HepG2 (cell line): Measurements from ENCODE around the gene ISY1. TPM values are rescaled to one million over a fixed set of nuclear protein-coding genes. Genes with fewer than 3 reads are reported as not detected.

ENCODE experiments used
- BHLHE40 ChIP-seq: IDR thresholded peaks from 2 replicates; pipeline ENCODE4 v1.6.1; 2011; ENCODE audit warnings: low read length, improper control_type of control experiment
- CSRNP2 ChIP-seq: sonication (generic); formaldehyde crosslinking; conservative IDR thresholded peaks from 2 replicates; pipeline ENCODE4 v1.8.0; 2022; ENCODE audit warnings: low read depth, missing genetic modification reagents
- FOXA3 ChIP-seq: IDR thresholded peaks from 2 replicates; pipeline ENCODE4 v1.6.1; 2016; ENCODE audit warnings: missing genetic modification reagents, missing compliant biosample characterization
- HOXD1 ChIP-seq: sonication (generic); formaldehyde crosslinking; IDR thresholded peaks from 2 replicates; pipeline ENCODE4 v1.5.0; 2020; ENCODE audit warnings: missing genetic modification reagents
- KLF12 ChIP-seq: sonication (generic); formaldehyde crosslinking; IDR thresholded peaks from 2 replicates; pipeline ENCODE4 v1.4.0; 2020; ENCODE audit warnings: missing genetic modification reagents, borderline replicate concordance
- MED8 ChIP-seq: sonication (generic); formaldehyde crosslinking; IDR thresholded peaks from 2 replicates; pipeline ENCODE4 v1.8.1; 2023; ENCODE audit warnings: mild to moderate bottlenecking, missing genetic modification reagents; ENCODE audit not compliant: insufficient replicate concordance
- MEIS1 ChIP-seq: sonication (generic); formaldehyde crosslinking; IDR thresholded peaks from 2 replicates; pipeline ENCODE4 v1.9.0; 2021; ENCODE audit warnings: mild to moderate bottlenecking, missing genetic modification reagents, moderate library complexity, borderline replicate concordance
- NFE2L1 ChIP-seq: sonication (generic); formaldehyde crosslinking; IDR thresholded peaks from 2 replicates; pipeline ENCODE4 v1.4.0; 2020; ENCODE audit warnings: missing genetic modification reagents, mild to moderate bottlenecking, borderline replicate concordance
- PAX8 ChIP-seq: sonication (generic); formaldehyde crosslinking; IDR thresholded peaks from 2 replicates; pipeline ENCODE4 v1.8.0; 2022; ENCODE audit warnings: mild to moderate bottlenecking, missing genetic modification reagents, borderline replicate concordance
- SAFB2 ChIP-seq: sonication (generic); formaldehyde crosslinking; IDR thresholded peaks from 2 replicates; pipeline ENCODE4 v1.5.1; 2020; ENCODE audit warnings: missing genetic modification reagents, low read depth, mild to moderate bottlenecking, borderline replicate concordance
- SALL1 ChIP-seq: sonication (generic); formaldehyde crosslinking; IDR thresholded peaks from 2 replicates; pipeline ENCODE4 v1.8.0; 2022; ENCODE audit warnings: mild to moderate bottlenecking, missing genetic modification reagents
- SKIL ChIP-seq: sonication (generic); formaldehyde crosslinking; IDR thresholded peaks from 2 replicates; pipeline ENCODE4 v1.8.0; 2022; ENCODE audit warnings: missing genetic modification reagents, mild to moderate bottlenecking, moderate library complexity, borderline replicate concordance
- SMC3 ChIP-seq: IDR thresholded peaks from 2 replicates; pipeline ENCODE4 v1.6.1; 2011; ENCODE audit warnings: low read length, improper control_type of control experiment
- TOE1 ChIP-seq: sonication (generic); formaldehyde crosslinking; IDR thresholded peaks from 2 replicates; pipeline ENCODE4 v1.4.0; 2020; ENCODE audit warnings: mild to moderate bottlenecking, missing genetic modification reagents
- ZNF558 ChIP-seq: sonication (generic); formaldehyde crosslinking; IDR thresholded peaks from 2 replicates; pipeline ENCODE4 v1.9.0; 2022; ENCODE audit warnings: mild to moderate bottlenecking, missing genetic modification reagents, borderline replicate concordance
- ZNF660 ChIP-seq: sonication (generic); formaldehyde crosslinking; IDR thresholded peaks from 2 replicates; pipeline ENCODE4 v1.5.1; 2020; ENCODE audit warnings: mild to moderate bottlenecking, low read depth, missing genetic modification reagents, borderline replicate concordance
- ZZZ3 ChIP-seq: sonication (generic); formaldehyde crosslinking; IDR thresholded peaks from 2 replicates; pipeline ENCODE4 v1.4.0; 2020; ENCODE audit warnings: missing genetic modification reagents, mild to moderate bottlenecking, borderline replicate concordance
- polyA plus RNA-seq, 8 experiments: library from polyadenylated mRNA; depleted of rRNA in 3 of 8; stranded (reverse) in 7 of 8; unstranded in 1 of 8; fragments of >200 nt; fragmentation: Illumina TruSeq in 4 of 8; extraction: Trizol in 4 of 8; gene quantifications; 2 replicates each; pipeline versions ENCODE4 v1.2.1 to v1.2.3, GENCODE V29; 2011 to 2016; ENCODE audit warnings: low read depth in 4 of 8, missing spikeins in 1 of 8, mixed read lengths in 1 of 8; ENCODE audit not compliant: insufficient read depth in 1 of 8
- total RNA-seq, 5 experiments: library from RNA; depleted of rRNA; stranded (reverse); fragments of >200 nt; fragmentation: Illumina TruSeq; extraction: Trizol; gene quantifications; 2 replicates each; pipeline ENCODE4 v1.2.3, GENCODE V29; 2016; ENCODE audit warnings: low read depth in 1 of 5
- TF ChIP-seq, protein P1 (sequence below): sonication (generic); formaldehyde crosslinking; IDR thresholded peaks from 2 replicates; pipeline ENCODE4 v1.4.0; 2020; ENCODE audit warnings: missing genetic modification reagents
- TF ChIP-seq, protein P2 (sequence below): sonication (generic); formaldehyde crosslinking; conservative IDR thresholded peaks from 2 replicates; pipeline ENCODE4 v1.5.0; 2020; ENCODE audit warnings: missing genetic modification reagents
- TF ChIP-seq, protein P3 (sequence below): sonication (generic); formaldehyde crosslinking; IDR thresholded peaks from 2 replicates; pipeline ENCODE4 v1.5.1; 2020; ENCODE audit warnings: missing genetic modification reagents, mild to moderate bottlenecking, borderline replicate concordance

The ISY1 gene
- total and polyA plus RNA-seq, 2 of the 13 experiments (the other 11 are each of a cell fraction or from before 2014, with no cell fraction given) = 21.0 to 39.1 TPM

DNA sequence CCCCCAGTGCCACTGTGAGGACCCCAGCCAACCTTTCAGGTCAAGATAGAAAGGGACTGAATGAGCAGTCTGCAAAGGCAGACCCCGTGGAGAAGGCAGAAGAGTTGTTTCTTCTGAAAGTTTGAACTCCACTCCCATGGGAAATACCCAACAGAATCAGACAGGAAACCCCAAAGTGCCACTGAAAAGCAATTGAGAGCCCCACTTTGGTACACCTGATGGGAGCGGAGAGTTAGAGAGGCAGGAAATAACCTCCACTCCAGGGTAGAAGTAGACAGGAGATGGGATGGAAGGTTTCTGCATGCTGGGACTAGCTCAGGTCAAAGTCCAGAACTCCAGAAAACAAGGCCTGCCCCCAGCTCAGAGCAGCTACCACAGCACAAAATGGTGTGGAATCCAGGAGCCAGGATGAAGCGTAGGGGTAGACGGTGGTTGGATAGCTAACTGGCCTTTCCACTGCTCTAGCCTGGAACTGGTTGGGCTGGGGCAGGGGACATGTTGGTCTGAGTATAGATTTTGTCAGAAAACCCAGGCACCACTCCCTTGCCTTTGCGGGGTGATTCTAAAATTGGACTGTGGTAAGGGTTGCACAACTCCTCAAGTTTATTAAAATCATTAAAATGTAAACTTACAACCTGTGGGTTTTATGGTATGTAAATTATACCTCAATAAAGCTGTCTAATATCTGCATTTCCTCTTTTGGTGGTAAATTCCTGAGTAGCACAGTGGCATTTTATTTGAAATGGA is 37.4 kb downstream of the ISY1 start (continued):
- TF ChIP-seq, protein P1, sequence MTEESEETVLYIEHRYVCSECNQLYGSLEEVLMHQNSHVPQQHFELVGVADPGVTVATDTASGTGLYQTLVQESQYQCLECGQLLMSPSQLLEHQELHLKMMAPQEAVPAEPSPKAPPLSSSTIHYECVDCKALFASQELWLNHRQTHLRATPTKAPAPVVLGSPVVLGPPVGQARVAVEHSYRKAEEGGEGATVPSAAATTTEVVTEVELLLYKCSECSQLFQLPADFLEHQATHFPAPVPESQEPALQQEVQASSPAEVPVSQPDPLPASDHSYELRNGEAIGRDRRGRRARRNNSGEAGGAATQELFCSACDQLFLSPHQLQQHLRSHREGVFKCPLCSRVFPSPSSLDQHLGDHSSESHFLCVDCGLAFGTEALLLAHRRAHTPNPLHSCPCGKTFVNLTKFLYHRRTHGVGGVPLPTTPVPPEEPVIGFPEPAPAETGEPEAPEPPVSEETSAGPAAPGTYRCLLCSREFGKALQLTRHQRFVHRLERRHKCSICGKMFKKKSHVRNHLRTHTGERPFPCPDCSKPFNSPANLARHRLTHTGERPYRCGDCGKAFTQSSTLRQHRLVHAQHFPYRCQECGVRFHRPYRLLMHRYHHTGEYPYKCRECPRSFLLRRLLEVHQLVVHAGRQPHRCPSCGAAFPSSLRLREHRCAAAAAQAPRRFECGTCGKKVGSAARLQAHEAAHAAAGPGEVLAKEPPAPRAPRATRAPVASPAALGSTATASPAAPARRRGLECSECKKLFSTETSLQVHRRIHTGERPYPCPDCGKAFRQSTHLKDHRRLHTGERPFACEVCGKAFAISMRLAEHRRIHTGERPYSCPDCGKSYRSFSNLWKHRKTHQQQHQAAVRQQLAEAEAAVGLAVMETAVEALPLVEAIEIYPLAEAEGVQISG (CRISPR knock-in tag) = peak; percentile 48
- no peak; the same call in 1 of the 2 replicates for TF ChIP-seq ZZZ3 (CRISPR knock-in tag)
- TF ChIP-seq, protein P2, sequence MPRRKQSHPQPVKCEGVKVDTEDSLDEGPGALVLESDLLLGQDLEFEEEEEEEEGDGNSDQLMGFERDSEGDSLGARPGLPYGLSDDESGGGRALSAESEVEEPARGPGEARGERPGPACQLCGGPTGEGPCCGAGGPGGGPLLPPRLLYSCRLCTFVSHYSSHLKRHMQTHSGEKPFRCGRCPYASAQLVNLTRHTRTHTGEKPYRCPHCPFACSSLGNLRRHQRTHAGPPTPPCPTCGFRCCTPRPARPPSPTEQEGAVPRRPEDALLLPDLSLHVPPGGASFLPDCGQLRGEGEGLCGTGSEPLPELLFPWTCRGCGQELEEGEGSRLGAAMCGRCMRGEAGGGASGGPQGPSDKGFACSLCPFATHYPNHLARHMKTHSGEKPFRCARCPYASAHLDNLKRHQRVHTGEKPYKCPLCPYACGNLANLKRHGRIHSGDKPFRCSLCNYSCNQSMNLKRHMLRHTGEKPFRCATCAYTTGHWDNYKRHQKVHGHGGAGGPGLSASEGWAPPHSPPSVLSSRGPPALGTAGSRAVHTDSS (CRISPR knock-in tag) = no peak
- TF ChIP-seq SAFB2 (CRISPR knock-in tag) = 0 out of 2 replicates have a peak, but pooled peaks have one; percentile 56
- TF ChIP-seq CSRNP2 (CRISPR knock-in tag) = no peak
- TF ChIP-seq TOE1 = no peak
- TF ChIP-seq MED8 (CRISPR knock-in tag) = no peak
- TF ChIP-seq PAX8 (CRISPR knock-in tag) = no peak
- TF ChIP-seq ZNF558 (CRISPR knock-in tag) = no peak
- TF ChIP-seq NFE2L1 (CRISPR knock-in tag) = no peak
- no peak for TF ChIP-seq MEIS1 (CRISPR knock-in tag)
- TF ChIP-seq ZNF660 = no peak
- 0 out of 2 replicates have a peak, but pooled peaks have one; percentile 18 for TF ChIP-seq FOXA3 (CRISPR knock-in tag)
- no peak for TF ChIP-seq BHLHE40
- TF ChIP-seq, protein P3, sequence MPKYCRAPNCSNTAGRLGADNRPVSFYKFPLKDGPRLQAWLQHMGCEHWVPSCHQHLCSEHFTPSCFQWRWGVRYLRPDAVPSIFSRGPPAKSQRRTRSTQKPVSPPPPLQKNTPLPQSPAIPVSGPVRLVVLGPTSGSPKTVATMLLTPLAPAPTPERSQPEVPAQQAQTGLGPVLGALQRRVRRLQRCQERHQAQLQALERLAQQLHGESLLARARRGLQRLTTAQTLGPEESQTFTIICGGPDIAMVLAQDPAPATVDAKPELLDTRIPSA (CRISPR knock-in tag) = no peak
- TF ChIP-seq SMC3 = no peak; the same call in 1 of the 2 replicates
- no peak for TF ChIP-seq SKIL
- TF ChIP-seq HOXD1 (CRISPR knock-in tag) = 0 out of 2 replicates have a peak, but pooled peaks have one; percentile 12
- no peak for TF ChIP-seq KLF12 (CRISPR knock-in tag)
- peak; percentile 68 for TF ChIP-seq SALL1 (CRISPR knock-in tag)
